ENCODE measurements around the gene PPM1K.

Gene PPM1K

DNA sequence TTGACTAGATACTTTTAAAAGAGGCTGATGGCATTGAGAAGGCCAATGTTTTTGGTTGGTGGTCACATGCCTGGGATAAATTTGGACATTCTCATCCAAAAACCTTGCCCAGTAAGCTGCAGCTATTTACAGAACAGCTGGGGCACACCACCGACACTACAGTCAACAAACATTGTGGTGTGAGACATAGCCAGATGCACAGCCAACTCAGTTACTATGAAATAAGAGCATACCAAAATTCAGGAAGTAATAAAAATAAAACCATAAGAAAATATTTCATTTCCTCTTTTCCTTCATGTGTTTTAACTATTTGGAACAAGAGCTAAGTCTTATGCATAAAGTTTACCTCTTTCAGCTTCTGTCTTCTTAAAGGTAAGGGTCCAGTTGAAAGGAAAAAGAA, 8.8 kb downstream of the PPM1K start:
- Histone ChIP-seq H3K27me3 (replicated peaks) (no peaks in the 10 kb centered on the region), H3K36me3 (replicated peaks) (peaks cover 10% of the 10 kb centered on the region), H3K27ac (peak overlapping the region; percentile 52), H3K4me3 (ENCODE audit: low read depth, low read length) (no peak overlapping the region)
- DNase-seq = peak; percentile 20
- in situ Hi-C loops (cut with HindIII; ENCODE audit: low pct_ligation_motif_present, low sequenced_read_pairs) = no loop called here
- TF ChIP-seq, protein P1, sequence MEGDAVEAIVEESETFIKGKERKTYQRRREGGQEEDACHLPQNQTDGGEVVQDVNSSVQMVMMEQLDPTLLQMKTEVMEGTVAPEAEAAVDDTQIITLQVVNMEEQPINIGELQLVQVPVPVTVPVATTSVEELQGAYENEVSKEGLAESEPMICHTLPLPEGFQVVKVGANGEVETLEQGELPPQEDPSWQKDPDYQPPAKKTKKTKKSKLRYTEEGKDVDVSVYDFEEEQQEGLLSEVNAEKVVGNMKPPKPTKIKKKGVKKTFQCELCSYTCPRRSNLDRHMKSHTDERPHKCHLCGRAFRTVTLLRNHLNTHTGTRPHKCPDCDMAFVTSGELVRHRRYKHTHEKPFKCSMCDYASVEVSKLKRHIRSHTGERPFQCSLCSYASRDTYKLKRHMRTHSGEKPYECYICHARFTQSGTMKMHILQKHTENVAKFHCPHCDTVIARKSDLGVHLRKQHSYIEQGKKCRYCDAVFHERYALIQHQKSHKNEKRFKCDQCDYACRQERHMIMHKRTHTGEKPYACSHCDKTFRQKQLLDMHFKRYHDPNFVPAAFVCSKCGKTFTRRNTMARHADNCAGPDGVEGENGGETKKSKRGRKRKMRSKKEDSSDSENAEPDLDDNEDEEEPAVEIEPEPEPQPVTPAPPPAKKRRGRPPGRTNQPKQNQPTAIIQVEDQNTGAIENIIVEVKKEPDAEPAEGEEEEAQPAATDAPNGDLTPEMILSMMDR (IDR thresholded peaks at IDR 0.05; ENCODE audit: low read depth, low read length, missing control alignments) = no peak

DNA sequence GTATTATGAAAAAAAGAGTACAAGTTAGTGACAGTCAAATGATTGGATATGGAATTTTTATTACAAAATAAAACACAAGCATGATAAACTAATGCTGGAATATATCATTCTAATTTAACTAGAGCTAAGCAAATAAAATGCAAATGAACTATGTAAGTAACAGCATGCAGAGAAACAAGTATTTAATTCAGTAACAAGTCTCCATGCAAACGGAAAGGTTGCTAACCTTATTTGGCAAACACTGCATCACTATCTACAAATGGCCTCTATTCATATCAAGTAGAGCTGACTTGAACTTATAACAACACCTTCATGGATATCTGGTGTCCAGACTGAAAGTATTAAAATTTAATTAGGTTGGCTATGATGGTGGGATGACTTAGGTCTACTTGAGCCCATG, 15.4 kb downstream of the PPM1K start:
- in situ Hi-C loops (cut with HindIII; ENCODE audit: low pct_ligation_motif_present, low sequenced_read_pairs) = no loop called here
- no peaks in the 10 kb centered on the region for H3K27me3 ChIP-seq (replicated peaks)
- H3K36me3 ChIP-seq (replicated peaks) = no peaks in the 10 kb centered on the region
- no peak overlapping the region for H3K27ac ChIP-seq
- TF ChIP-seq, protein P1 (IDR thresholded peaks at IDR 0.05; ENCODE audit: low read depth, low read length, missing control alignments) = no peak
- no peak overlapping the region for H3K4me3 ChIP-seq (ENCODE audit: low read depth, low read length)
- DNase-seq = no peak

DNA sequence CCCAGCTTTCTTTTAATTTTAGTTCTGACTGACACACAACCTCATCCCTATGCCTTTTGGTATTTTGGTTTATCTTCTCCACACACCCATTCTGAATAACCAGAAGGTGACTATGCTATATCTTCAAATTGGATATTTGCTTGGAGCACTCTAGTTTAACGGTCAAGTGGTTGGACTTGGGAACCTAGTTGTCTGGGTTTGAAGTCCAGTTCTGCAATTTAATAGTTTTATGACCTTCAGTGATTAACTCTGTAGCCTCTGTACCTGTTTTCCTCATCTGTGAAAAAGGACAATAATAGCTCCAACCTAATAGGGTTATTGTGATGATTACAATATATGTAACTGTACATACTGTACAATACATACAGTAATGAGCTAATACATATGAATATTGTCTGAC, 20.0 kb downstream of the PPM1K start:
- Histone ChIP-seq H3K36me3 (replicated peaks) (peaks cover 3% of the 10 kb centered on the region), H3K27ac (no peak overlapping the region), H3K27me3 (replicated peaks) (no peaks in the 10 kb centered on the region), H3K4me3 (ENCODE audit: low read depth, low read length) (no peak overlapping the region)
- in situ Hi-C loops (cut with HindIII; ENCODE audit: low pct_ligation_motif_present, low sequenced_read_pairs) = no loop called here
- no peak for DNase-seq
- TF ChIP-seq, protein P1 (IDR thresholded peaks at IDR 0.05; ENCODE audit: low read depth, low read length, missing control alignments) = no peak

DNA sequence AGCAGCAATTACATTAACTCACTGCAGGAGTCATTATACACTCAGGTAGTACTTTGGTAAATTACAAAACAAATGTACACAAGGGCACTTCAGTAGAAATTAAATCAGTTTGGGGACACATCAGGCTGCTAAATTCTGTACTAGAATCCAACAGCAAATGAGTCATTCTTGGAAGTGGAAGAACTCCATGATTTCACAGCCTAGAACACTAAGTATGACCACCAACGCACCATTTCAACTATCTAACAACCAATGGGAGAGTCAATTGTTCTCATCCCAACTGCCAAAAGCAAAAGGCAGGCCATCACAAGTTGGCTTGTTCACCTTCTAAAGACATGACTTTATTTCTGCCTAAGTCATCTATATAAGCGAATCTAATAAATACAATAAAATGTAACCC, 26.6 kb downstream of the PPM1K start:
- Histone ChIP-seq H3K36me3 (replicated peaks) (peaks cover 3% of the 10 kb centered on the region), H3K27me3 (replicated peaks) (no peaks in the 10 kb centered on the region), H3K4me3 (ENCODE audit: low read depth, low read length) (no peak overlapping the region), H3K27ac (no peak overlapping the region)
- no peak for DNase-seq
- TF ChIP-seq, protein P1 (IDR thresholded peaks at IDR 0.05; ENCODE audit: low read depth, low read length, missing control alignments) = no peak
- in situ Hi-C loops (cut with HindIII; ENCODE audit: low pct_ligation_motif_present, low sequenced_read_pairs) = no loop called here

DNA sequence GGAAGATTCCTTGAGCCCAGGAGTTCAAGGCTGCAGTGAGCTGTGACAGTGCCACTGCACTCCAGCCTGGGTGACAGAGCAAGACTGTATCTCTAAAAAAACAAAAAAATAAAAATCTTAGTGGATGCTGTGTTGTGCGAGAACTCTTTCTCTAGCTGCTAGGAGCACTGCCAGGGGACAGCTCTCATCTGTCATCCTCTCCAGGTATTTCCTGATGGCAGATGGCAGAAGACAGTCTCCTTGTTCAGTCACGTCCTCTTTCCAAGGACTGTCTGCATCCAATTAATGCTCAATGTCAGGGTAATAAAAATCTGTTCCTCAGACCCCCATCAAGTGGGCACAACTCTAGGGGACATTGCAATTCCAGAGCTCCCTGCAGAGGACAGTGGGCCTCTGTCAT, 29.2 kb downstream of the PPM1K start:
- TF ChIP-seq, protein P1 (IDR thresholded peaks at IDR 0.05; ENCODE audit: low read depth, low read length, missing control alignments) = no peak
- Histone ChIP-seq H3K36me3 (replicated peaks) (peaks cover under 1% of the 10 kb centered on the region), H3K27ac (no peak overlapping the region), H3K27me3 (replicated peaks) (no peaks in the 10 kb centered on the region), H3K4me3 (ENCODE audit: low read depth, low read length) (no peak overlapping the region)
- no peak for DNase-seq
- in situ Hi-C loops (cut with HindIII; ENCODE audit: low pct_ligation_motif_present, low sequenced_read_pairs) = no loop called here

DNA sequence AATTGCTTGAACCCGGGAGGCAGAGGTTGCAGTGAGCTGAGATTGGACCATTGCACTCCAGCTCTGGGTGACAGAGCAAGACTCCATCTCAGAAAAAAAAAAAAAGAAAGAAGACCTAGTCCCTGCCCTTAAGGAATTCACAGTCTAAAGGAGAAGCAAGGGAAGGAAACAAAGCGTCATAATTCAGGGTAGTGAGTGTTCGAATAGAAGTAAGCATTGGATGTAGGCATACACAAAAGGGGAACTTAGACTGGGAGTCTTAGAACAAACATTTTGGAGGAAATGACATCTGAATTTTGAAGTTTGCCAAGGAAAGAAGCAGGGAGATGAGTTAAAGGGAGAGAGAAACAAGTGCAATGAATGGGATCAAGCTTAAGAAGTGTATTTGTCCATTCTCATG, 32.4 kb downstream of the PPM1K start:
- Histone ChIP-seq H3K27me3 (replicated peaks) (no peaks in the 10 kb centered on the region), H3K27ac (no peak overlapping the region), H3K4me3 (ENCODE audit: low read depth, low read length) (no peak overlapping the region), H3K36me3 (replicated peaks) (no peaks in the 10 kb centered on the region)
- TF ChIP-seq, protein P1 (IDR thresholded peaks at IDR 0.05; ENCODE audit: low read depth, low read length, missing control alignments) = no peak
- DNase-seq = no peak
- in situ Hi-C loops (cut with HindIII; ENCODE audit: low pct_ligation_motif_present, low sequenced_read_pairs) = no loop called here

All from brain microvascular endothelial cell (primary cell).